Measurements from ENCODE around the gene TESK1. TPM values are rescaled to one million over a fixed set of nuclear protein-coding genes. Genes with fewer than 3 reads are reported as not detected.

TESK1 gene
- total RNA-seq, 2 experiments from 2014 or later, result 26.1 to 26.9 TPM

DNA sequence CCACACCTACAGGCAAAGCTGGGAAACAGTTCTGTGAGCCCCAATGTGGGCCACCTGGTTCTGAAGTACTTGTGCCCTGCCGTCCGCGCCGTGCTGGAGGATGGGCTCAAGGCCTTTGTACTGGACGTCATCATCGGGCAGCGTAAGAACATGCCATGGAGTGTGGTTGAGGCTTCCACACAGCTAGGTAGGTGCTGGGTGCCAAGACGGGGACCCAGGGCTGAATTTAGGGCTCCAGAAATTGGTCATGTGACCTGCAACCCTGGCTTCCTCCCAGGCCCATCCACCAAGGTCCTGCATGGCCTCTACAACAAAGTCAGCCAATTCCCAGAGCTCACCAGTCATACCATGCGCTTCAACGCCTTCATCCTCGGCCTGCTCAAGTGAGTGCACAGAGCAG, 46.9 kb upstream of the TESK1 start:
- Mint-ChIP-seq H3K27me3 (no peaks in the 10 kb centered on the region), H3K36me3 (ENCODE audit: low read depth) (no peaks in the 10 kb centered on the region), H3K4me1 (ENCODE audit: low read depth) (no peaks in the 10 kb centered on the region), H3K27ac (no peak overlapping the region), H3K4me3 (no peak overlapping the region), H3K9me3 (no peaks in the 10 kb centered on the region)
- DNase-seq, result no peak
- TF ChIP-seq, protein P1, sequence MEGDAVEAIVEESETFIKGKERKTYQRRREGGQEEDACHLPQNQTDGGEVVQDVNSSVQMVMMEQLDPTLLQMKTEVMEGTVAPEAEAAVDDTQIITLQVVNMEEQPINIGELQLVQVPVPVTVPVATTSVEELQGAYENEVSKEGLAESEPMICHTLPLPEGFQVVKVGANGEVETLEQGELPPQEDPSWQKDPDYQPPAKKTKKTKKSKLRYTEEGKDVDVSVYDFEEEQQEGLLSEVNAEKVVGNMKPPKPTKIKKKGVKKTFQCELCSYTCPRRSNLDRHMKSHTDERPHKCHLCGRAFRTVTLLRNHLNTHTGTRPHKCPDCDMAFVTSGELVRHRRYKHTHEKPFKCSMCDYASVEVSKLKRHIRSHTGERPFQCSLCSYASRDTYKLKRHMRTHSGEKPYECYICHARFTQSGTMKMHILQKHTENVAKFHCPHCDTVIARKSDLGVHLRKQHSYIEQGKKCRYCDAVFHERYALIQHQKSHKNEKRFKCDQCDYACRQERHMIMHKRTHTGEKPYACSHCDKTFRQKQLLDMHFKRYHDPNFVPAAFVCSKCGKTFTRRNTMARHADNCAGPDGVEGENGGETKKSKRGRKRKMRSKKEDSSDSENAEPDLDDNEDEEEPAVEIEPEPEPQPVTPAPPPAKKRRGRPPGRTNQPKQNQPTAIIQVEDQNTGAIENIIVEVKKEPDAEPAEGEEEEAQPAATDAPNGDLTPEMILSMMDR (IDR thresholded peaks at IDR 0.05), result no peak
- no peak for ATAC-seq
- ChIA-PET POLR2A (no interaction called here), CTCF (no interaction called here)
- intact Hi-C loops (cut with micrococcal nuclease), result loop anchor here (10.0 kb wide), 1 partner anchor 443 kb away; the partner anchor contains the start of gene ATOSB

DNA sequence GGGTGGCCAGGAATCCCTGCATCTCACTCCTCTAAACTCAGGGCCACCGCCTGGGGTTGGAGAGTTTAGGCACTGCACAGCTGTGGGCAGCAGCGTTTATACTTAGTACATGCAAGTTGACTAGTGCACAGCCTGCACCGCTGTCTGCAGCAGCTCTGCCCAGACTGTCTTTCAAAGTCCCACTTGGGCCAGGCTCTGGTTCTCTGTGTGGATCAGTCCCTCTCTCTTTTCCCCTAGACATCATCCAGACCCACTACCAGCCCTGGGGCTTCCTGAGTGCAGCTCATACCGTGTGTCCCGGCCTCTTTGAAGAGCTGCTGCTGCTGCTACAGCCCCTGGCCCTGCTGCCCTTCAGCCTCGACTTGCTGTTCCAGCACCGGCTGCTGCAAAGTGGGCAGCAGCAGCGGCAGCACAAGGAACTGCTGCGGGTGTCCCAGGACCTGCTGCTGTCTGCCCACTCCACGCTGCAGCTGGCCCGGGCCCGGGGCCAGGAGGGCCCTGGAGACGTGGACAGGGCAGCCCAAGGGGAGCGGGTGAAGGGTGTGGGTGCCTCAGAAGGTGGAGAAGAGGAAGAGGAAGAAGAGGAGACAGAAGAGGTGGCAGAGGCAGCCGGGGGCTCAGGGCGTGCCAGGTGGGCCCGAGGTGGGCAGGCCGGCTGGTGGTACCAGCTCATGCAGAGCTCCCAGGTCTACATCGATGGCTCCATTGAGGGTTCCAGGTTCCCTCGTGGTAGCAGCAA, 45.1 kb upstream of the TESK1 start:
- Mint-ChIP-seq H3K27ac (no peak overlapping the region), H3K4me1 (ENCODE audit: low read depth) (no peaks in the 10 kb centered on the region), H3K36me3 (ENCODE audit: low read depth) (no peaks in the 10 kb centered on the region), H3K9me3 (no peaks in the 10 kb centered on the region), H3K27me3 (no peaks in the 10 kb centered on the region), H3K4me3 (no peak overlapping the region)
- TF ChIP-seq, protein P1 (IDR thresholded peaks at IDR 0.05), result no peak
- intact Hi-C loops (cut with micrococcal nuclease), result loop anchor here (10.0 kb wide), 1 partner anchor 445 kb away; the partner anchor contains the start of gene ATOSB
- no peak for ATAC-seq
- CTCF ChIA-PET, result no interaction called here
- POLR2A ChIA-PET, result no interaction called here
- DNase-seq, result no peak

DNA sequence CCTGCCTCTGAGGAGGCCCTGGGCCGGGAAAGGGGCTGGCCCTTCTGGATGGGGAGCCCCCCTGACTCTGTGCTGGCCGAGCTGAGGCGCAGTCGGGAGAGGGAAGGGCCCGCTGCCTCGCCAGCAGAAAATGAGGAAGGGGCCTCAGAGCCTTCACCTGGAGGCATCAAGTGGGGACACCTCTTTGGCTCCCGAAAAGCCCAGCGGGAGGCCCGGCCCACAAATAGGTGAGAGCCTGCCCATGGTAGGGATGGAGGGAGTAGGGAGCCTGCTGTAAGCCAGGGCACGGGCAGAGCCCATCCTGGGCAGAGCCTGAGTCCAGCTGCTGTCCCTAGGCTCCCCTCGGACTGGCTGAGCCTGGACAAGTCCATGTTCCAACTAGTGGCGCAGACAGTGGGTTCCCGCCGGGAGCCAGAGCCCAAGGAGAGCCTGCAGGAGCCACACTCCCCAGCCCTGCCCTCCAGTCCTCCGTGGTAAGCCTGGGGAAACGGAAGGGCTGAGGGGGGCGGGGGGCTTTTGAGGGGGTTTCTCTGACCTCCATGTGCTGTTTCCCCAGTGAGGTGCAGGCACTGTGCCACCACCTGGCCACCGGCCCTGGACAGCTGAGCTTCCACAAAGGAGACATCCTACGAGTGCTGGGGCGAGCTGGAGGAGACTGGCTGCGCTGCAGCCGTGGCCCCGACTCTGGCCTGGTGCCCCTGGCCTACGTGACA, 44.3 kb upstream of the TESK1 start:
- no peak for ATAC-seq
- no peak for DNase-seq
- no peaks in the 10 kb centered on the region for H3K27me3 Mint-ChIP-seq
- H3K27ac Mint-ChIP-seq, result no peak overlapping the region
- intact Hi-C loops (cut with micrococcal nuclease), result no loop called here
- POLR2A ChIA-PET, result no interaction called here
- H3K4me3 Mint-ChIP-seq, result no peak overlapping the region
- CTCF ChIA-PET, result no interaction called here
- H3K36me3 Mint-ChIP-seq (ENCODE audit: low read depth), result no peaks in the 10 kb centered on the region
- no peaks in the 10 kb centered on the region for H3K9me3 Mint-ChIP-seq
- TF ChIP-seq, protein P1 (IDR thresholded peaks at IDR 0.05), result no peak
- no peaks in the 10 kb centered on the region for H3K4me1 Mint-ChIP-seq (ENCODE audit: low read depth)

DNA sequence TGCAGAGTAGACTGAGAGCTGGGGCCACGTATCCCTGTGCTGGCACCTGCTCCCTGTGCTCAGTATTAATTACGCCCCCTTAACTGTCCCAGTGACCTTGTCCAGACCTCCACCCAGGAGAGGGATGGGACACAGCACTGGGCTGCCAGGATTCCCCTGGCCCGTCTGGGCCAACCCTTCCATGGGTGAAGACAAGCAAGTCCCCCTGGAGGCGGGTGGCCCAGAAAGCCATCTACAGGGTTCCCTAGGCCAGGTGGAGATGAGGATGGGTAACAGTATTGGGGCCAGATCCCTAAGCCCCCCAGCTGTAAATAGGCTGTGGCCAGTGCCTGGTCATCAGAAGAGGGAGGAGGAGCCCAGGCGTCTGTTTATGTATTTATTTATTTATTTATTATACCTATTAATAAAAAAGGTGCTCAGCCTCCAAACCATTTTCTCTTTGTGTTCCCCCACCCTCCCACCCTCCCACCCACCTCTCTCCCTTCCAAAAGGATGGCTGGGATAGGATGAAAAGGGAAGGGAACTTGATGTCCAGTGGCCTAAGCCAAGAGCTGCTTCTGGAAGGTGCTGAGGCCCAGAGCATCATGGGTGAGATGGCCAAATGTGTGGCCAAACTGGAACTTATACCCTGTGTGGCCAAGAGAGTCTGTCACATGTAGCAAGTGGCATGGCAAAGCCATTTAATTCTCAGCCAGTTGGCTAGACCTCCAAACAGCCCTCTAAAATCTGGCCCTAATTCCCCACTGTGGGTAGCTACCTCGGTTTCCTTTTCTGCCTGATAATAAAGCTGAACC, 43.4 kb upstream of the TESK1 start:
- Mint-ChIP-seq H3K27me3 (no peaks in the 10 kb centered on the region), H3K4me3 (no peak overlapping the region), H3K9me3 (no peaks in the 10 kb centered on the region), H3K27ac (no peak overlapping the region), H3K36me3 (ENCODE audit: low read depth) (no peaks in the 10 kb centered on the region), H3K4me1 (ENCODE audit: low read depth) (peaks cover 1% of the 10 kb centered on the region)
- intact Hi-C loops (cut with micrococcal nuclease), result no loop called here
- ATAC-seq, result no peak
- ChIA-PET CTCF (interaction anchor here (2.5 kb wide), 1 partner anchor 8 kb away, joined by 13 read pairs; no protein-coding TSS in a partner anchor), POLR2A (interaction anchor here (1.1 kb wide), 1 partner anchor 14 kb away, joined by 3 read pairs; no protein-coding TSS in a partner anchor)
- no peak for DNase-seq
- TF ChIP-seq, protein P1 (IDR thresholded peaks at IDR 0.05), result no peak

Data from activated CD8-positive, alpha-beta T cell treated with anti-CD3 and anti-CD28 coated beads for 36 hours (primary cell).